GM12865 (cell line): ENCODE measurements around the gene COL18A1.

ENCODE experiments used
- DNase-seq: peaks from one replicate; pipeline ENCODE4 v3.0.0; 2010; ENCODE audit warnings: low read depth
- H3K4me3 ChIP-seq: 2 replicates; pipeline ENCODE4 v1.5.1; 2011; ENCODE audit warnings: mild to moderate bottlenecking, low read depth, low read length, control low read depth
- CTCF ChIP-seq: IDR thresholded peaks from 2 replicates; pipeline ENCODE4 v1.5.1; 2011; ENCODE audit warnings: low read length, control low read depth, low read depth, inconsistent platforms; ENCODE audit not compliant: insufficient read depth; ENCODE audit errors: missing control alignments

The COL18A1 gene

DNA sequence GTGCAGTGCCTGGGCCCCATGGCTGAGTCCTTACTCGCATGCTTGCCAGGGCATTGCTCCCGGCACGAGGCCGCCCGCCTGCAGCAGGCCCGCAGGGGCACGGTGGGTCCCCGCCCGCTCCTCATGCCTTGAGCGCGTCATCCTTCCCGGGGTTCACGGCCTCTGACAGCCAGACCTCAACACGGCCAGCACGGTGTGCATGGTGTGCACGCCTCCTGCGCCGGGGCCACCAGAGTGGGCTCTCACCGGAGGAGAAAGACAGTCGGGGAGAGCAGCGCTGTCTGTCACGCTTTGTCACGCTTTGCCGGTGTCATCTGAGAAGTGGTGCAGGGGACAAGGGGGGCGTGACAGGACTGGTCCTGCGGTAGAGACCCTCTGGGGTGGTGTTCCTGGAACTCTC, 11.9 kb upstream of the COL18A1 start:
- no peak for TF ChIP-seq CTCF
- DNase-seq = no peak
- no peak overlapping the region for H3K4me3 ChIP-seq

GRCh38 chr21:45393833-45394638, 10.9 kb upstream of the COL18A1 start:
- no peak overlapping the region for H3K4me3 ChIP-seq
- TF ChIP-seq CTCF = no peak

DNA sequence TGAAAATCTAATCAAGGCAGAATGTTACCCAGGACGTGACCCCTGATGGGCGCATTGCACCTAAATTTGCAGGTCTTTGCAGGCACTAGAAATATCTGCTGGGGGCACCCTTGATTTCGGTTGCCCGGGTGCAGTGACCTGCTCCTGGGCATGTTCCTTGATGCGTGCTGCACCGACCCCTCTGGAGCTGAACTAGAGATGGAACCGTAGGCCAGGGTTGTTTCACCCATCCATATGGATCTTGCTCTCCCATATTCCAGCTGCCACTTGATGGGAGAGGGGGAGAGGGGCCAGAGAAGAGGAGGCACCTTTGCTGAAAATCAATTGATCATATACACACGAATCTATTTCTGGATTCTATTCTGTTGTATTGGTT, 8.4 kb upstream of the COL18A1 start:
- DNase-seq = no peak

More at GRCh38 chr21:45393833-45394638, 10.9 kb upstream of the COL18A1 start:
- DNase-seq = no peak

GRCh38 chr21:45397381-45397780, 7.6 kb upstream of the COL18A1 start:
- no peak for TF ChIP-seq CTCF
- no peak for DNase-seq
- H3K4me3 ChIP-seq = no peak overlapping the region

More for the DNA sequence above, 8.4 kb upstream of the COL18A1 start:
- H3K4me3 ChIP-seq = no peak overlapping the region
- no peak for TF ChIP-seq CTCF

- DNase-seq = no peak
- no peak overlapping the region for H3K4me3 ChIP-seq
- TF ChIP-seq CTCF = no peak
Observed at GRCh38 chr21:45401054-45401518, 3.9 kb upstream of the COL18A1 start.

DNA sequence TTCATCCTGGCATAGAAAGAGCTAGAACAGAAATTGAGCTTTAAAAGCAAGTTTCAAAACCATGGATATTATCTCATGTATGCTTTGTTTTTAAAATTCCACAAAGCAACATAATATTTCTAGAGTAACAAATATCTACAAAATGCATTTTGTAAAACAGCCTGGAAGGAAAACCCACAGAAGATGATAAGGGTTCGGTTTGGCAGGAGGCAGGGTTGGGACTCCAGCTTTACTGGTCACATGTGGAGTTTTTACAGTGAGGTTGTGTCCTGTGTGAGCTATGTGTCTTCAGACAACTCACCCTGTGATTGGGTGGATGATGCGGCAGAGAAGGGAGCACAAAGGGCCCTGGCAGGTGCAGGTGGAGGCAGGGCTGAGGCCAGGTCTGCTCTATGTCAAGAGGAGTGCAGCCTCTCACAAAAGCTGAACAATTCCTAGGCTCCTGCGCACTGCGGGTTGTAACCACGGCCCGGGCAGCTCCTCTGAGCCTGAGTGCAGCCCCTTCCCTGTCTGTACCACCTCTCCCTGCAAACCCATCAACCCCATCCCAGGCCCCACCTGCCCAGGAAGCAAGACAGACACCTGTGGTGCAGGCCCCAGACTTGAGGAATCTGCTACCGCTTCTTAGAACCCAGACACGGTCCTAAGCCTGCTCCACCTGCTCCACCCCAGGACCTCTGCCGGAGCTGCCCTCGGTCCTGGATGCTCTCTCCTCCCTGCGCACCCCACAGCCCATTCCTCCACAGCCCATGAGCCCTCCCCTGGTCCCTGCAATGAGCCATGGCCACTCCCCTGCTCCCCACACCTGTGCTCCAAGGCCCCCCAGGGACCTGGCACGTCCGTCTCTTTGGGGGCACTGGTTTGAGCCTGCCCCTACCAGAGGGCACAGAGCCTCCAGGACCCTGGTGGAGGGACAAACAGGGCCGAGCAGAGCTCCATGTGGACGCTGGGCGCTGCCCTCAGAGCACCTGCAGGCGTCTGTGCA, 2.8 kb upstream of the COL18A1 start:
- H3K4me3 ChIP-seq = no peak overlapping the region
- TF ChIP-seq CTCF = no peak
- DNase-seq = no peak
